Fibroblast of mammary gland (primary cell): Measurements from ENCODE around the gene UNC79.
"Not testable (repeated sequence)": the region's sequence is repeated elsewhere in the genome, so short reads cannot be mapped to it uniquely, and the experiment has no call there.

Experiments used
- DNase-seq: peaks from one replicate; pipeline ENCODE4 v3.0.0-alpha.2; 2010; ENCODE audit warnings: low read depth
- H3K4me3 ChIP-seq: 2 replicates; pipeline ENCODE4 v1.5.1; 2011; ENCODE audit warnings: low read depth, mild to moderate bottlenecking, low read length, moderate library complexity; ENCODE audit not compliant: control insufficient read depth
- TF ChIP-seq, protein P1 (sequence below): conservative IDR thresholded peaks from 2 replicates; pipeline ENCODE4 v1.5.1; 2011; ENCODE audit warnings: low read depth, low read length, inconsistent platforms; ENCODE audit not compliant: control insufficient read depth, insufficient read depth

The UNC79 gene

GRCh38 chr14:93430315-93431035 is at the start of gene UNC79:
Gene UNC79 (plus strand): TSS chr14:93430939. CDS start chr14:93431030, 91 bp downstream.
- DNase-seq = peak; percentile 0
- TF ChIP-seq, protein P1, sequence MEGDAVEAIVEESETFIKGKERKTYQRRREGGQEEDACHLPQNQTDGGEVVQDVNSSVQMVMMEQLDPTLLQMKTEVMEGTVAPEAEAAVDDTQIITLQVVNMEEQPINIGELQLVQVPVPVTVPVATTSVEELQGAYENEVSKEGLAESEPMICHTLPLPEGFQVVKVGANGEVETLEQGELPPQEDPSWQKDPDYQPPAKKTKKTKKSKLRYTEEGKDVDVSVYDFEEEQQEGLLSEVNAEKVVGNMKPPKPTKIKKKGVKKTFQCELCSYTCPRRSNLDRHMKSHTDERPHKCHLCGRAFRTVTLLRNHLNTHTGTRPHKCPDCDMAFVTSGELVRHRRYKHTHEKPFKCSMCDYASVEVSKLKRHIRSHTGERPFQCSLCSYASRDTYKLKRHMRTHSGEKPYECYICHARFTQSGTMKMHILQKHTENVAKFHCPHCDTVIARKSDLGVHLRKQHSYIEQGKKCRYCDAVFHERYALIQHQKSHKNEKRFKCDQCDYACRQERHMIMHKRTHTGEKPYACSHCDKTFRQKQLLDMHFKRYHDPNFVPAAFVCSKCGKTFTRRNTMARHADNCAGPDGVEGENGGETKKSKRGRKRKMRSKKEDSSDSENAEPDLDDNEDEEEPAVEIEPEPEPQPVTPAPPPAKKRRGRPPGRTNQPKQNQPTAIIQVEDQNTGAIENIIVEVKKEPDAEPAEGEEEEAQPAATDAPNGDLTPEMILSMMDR = no peak
- H3K4me3 ChIP-seq = no peak within 1 kb of the TSS

- DNase-seq = no peak
- H3K4me3 ChIP-seq = no peak overlapping the region
- TF ChIP-seq, protein P1 = no peak
These were observed 49.1 kb upstream of the UNC79 start for GRCh38 chr14:93381644-93382043.

DNA sequence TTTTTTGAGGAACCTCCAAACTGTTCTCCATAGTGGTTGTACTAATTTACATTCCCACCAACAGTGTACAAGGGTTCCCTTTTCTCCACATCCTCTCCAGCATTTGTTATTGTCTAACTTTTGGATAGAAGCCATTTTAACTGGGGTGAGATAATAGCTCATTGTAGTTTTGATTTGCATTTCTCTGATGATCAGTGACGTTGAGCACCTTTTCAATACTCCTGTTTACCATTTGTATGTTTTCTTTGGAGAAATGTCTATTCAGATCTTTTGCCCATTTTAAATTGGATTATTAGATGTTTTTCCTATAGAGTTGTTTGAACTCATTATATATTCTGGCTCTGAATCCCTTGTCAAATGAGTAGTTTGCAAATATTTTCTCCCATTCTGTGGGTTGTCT is 46.5 kb upstream of the UNC79 start:
- DNase-seq, H3K4me3 ChIP-seq: not testable (repeated sequence)

DNA sequence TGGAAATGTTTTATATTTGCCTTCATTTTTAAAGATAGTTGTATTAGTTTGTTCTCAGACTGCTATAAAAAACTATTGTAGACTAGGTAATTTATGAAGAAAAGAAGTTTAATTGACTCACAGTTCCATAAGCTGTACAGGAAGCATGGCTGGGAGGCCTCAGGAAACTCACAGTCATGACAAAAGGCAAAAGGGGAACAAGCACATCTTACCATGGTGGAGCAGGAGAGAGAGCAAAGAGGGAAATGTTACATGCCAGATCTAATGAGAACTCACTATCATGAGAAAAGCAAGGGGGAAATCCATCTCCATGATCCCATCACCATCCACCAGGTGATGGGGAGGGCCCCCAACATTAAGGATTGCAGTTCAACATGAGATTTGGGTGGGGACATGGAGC is 35.5 kb upstream of the UNC79 start:
- no peak overlapping the region for H3K4me3 ChIP-seq
- DNase-seq = no peak
- TF ChIP-seq, protein P1 = no peak

GRCh38 chr14:93396456-93396855 is 34.3 kb upstream of the UNC79 start:
- H3K4me3 ChIP-seq = no peak overlapping the region
- TF ChIP-seq, protein P1 = no peak
- DNase-seq = no peak

GRCh38 chr14:93398491-93398890 is 32.2 kb upstream of the UNC79 start:
- TF ChIP-seq, protein P1 = no peak
- no peak overlapping the region for H3K4me3 ChIP-seq
- DNase-seq = no peak

DNA sequence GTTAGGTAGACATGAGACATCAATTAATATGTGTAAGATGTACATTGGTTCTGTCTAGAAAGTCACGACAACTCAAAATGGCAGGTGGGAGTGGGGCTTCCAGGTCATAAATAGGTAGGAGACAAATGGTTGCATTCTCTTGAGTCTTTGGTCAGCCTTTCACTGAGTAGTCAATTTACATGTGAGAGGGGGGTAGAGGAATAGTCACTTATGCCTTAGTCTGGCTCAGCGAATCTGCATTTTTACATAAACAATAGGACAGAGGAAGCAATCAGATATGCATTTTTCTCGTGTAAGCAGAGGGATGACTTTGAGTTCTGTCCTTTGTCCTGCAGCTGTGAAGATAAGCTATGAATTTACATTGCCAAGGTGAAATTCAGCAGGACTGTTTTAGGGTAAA is 27.8 kb upstream of the UNC79 start:
- TF ChIP-seq, protein P1 = no peak
- no peak for DNase-seq

More for the DNA sequence above, 27.8 kb upstream of the UNC79 start:
- no peak overlapping the region for H3K4me3 ChIP-seq
